AG20443 (cell line): ENCODE results near the gene CXCL1.

Experiments used
- DNase-seq: peaks from one replicate; pipeline ENCODE4 v3.0.0; 2012; ENCODE audit warnings: low spot score, mixed read lengths

The CXCL1 gene

DNA sequence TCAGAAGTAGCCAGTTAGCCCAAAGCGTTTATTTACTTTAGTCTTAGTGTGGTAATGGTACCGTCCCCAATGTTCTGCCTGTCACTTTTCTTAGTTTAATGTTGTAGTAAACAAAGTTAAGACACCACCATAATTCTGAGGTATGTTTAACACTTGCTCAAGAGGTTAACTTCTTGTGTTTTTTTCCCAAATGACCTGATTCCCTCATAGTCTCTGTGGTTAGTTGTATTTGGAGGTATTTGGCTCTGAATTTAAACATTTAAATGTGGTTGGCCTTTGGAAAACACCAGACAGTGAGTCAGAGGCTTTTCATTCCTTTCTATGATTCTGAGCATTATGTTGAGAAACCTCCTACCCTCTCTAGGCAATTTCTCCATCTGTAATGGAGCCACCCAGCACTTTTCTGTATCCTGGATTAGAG lies 47.9 kb downstream of the CXCL1 start:
- DNase-seq, result peak; percentile 85

- no peak for DNase-seq
Observed at GRCh38 chr4:73918058-73918457, 48.9 kb downstream of the CXCL1 start.

- DNase-seq, result no peak
Observed at GRCh38 chr4:73919691-73920090, 50.5 kb downstream of the CXCL1 start.
